ENCODE results near the gene FOXO3.

Gene FOXO3

DNA sequence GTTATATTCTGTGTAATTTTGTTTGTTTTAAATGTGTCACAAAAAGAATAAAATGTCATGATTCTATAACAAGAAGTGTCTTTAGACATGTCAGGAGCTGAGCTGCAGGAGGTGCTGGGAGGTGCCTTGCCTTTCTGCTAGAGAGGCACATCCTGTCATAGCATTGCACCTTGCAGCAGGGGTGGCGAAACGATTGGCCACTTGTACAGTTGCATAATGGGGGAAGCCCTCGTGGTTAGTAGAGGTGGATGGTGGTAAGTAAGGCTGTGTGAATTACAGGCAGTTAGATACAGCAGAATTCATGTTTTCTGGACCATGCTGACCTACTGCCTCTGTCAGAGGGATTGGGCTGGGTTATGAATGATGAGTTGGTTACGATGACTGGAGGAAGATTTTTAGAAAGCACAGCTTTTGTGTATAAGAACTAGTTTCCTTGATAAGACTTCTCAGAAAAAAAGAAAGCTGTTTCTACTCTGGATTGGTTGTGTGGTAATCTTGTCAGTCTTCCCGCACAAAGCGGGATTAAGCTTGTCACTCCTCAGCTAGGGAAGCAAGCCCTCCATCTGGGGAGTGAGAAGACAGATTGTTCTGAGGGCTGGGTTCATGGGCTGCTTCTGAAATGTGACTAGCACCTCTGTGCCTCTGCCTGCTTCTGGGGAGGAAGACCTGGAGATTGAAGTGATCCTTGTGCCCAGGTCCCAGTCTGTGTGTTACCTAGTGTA, 74.9 kb downstream of the FOXO3 start:
- H3K27ac ChIP-seq (ENCODE audit: low read depth, low read length), result no peak overlapping the region

GRCh38 chr6:108637963-108638362, 77.2 kb downstream of the FOXO3 start:
- peaks cover 6% of the 10 kb centered on the region for H3K4me1 ChIP-seq (ENCODE audit: control insufficient read depth, insufficient read depth, low read length)
- no peaks in the 10 kb centered on the region for H3K27me3 ChIP-seq (ENCODE audit: control insufficient read depth, insufficient read depth, low read length)
- H3K9ac ChIP-seq (ENCODE audit: low read length), result no peak overlapping the region
- H3K36me3 ChIP-seq (ENCODE audit: control insufficient read depth, insufficient read depth, low read length), result no peaks in the 10 kb centered on the region
- no peak overlapping the region for H3K4me3 ChIP-seq (ENCODE audit: low read length)
- no peak overlapping the region for H3K27ac ChIP-seq (ENCODE audit: low read depth, low read length)

More for the DNA sequence above, 74.9 kb downstream of the FOXO3 start:
- no peak overlapping the region for H3K9ac ChIP-seq (ENCODE audit: low read length)
- H3K4me3 ChIP-seq (ENCODE audit: low read length), result no peak overlapping the region
- H3K4me1 ChIP-seq (ENCODE audit: control insufficient read depth, insufficient read depth, low read length), result peaks cover 10% of the 10 kb centered on the region
- no peaks in the 10 kb centered on the region for H3K27me3 ChIP-seq (ENCODE audit: control insufficient read depth, insufficient read depth, low read length)
- no peaks in the 10 kb centered on the region for H3K36me3 ChIP-seq (ENCODE audit: control insufficient read depth, insufficient read depth, low read length)

GRCh38 chr6:108638993-108639392, 78.3 kb downstream of the FOXO3 start:
- Histone ChIP-seq H3K4me3 (ENCODE audit: low read length) (no peak overlapping the region), H3K4me1 (ENCODE audit: control insufficient read depth, insufficient read depth, low read length) (peaks cover 6% of the 10 kb centered on the region), H3K9ac (ENCODE audit: low read length) (no peak overlapping the region), H3K27ac (ENCODE audit: low read depth, low read length) (no peak overlapping the region), H3K36me3 (ENCODE audit: control insufficient read depth, insufficient read depth, low read length) (no peaks in the 10 kb centered on the region), H3K27me3 (ENCODE audit: control insufficient read depth, insufficient read depth, low read length) (no peaks in the 10 kb centered on the region)

DNA sequence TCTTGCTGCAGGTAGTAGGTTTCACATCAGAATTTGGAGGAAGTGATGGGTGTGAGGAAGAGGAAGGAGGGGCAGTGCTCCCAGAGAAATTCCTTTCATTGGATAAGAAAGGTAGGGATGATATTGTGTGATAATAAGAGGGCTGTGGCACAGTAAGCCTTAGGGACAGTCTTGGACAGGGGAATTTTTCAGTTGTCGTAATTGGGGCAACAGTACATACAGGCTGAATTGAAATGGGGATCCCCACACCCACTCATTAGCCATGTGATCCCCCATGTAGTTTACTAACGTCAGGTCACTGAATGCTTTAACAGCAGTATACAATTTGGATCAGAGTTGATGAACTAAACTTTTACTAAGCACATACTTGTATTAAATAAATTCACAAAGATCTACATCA, 79.4 kb downstream of the FOXO3 start:
- peaks cover 6% of the 10 kb centered on the region for H3K4me1 ChIP-seq (ENCODE audit: control insufficient read depth, insufficient read depth, low read length)
- no peak overlapping the region for H3K4me3 ChIP-seq (ENCODE audit: low read length)
- no peak overlapping the region for H3K27ac ChIP-seq (ENCODE audit: low read depth, low read length)
- no peaks in the 10 kb centered on the region for H3K27me3 ChIP-seq (ENCODE audit: control insufficient read depth, insufficient read depth, low read length)
- H3K36me3 ChIP-seq (ENCODE audit: control insufficient read depth, insufficient read depth, low read length), result no peaks in the 10 kb centered on the region
- H3K9ac ChIP-seq (ENCODE audit: low read length), result no peak overlapping the region

DNA sequence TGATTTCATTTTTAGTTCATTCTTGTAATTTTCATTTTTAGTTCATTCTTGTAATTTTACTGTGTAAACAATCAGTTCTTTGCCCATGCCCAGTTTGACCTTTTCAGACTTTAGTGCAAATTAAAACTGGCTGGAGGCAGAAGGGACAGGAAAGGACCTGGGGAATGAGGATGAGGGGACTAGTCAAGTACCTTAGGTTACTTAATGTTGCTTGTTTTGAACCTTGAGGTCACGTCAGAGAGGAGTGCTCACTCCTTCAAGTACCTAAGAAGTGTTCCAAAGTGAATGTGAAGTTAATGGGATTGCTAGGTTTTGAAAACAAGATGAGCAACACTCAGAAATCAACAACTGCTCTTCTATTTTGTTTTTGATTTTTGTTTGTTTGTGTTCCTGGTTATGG, 82.5 kb downstream of the FOXO3 start:
- no peaks in the 10 kb centered on the region for H3K27me3 ChIP-seq (ENCODE audit: control insufficient read depth, insufficient read depth, low read length)
- H3K4me3 ChIP-seq (ENCODE audit: low read length), result no peak overlapping the region
- no peaks in the 10 kb centered on the region for H3K36me3 ChIP-seq (ENCODE audit: control insufficient read depth, insufficient read depth, low read length)
- H3K4me1 ChIP-seq (ENCODE audit: control insufficient read depth, insufficient read depth, low read length), result peaks cover 2% of the 10 kb centered on the region
- H3K9ac ChIP-seq (ENCODE audit: low read length), result no peak overlapping the region
- no peak overlapping the region for H3K27ac ChIP-seq (ENCODE audit: low read depth, low read length)

DNA sequence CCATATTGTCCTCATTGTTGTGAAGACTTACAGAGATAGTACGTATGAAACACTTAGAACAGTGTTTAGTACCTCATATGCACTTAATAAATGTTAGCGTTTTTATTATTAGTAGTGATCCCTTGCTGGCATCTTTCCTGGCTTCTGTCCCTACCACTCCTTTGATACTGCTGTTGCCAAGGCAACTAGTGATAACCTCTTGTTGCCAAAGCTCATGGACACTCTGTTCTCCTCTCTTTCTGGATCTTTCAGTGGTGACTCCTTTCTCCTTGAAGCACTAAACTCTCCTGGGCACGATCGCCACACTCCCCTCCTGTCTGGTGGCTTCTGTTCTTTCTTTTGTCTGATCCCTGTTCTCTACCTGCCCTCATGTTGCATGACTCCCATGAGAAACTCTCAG, 83.5 kb downstream of the FOXO3 start:
- Histone ChIP-seq H3K4me1 (ENCODE audit: control insufficient read depth, insufficient read depth, low read length) (peaks cover 2% of the 10 kb centered on the region), H3K4me3 (ENCODE audit: low read length) (no peak overlapping the region), H3K9ac (ENCODE audit: low read length) (no peak overlapping the region), H3K27ac (ENCODE audit: low read depth, low read length) (no peak overlapping the region), H3K27me3 (ENCODE audit: control insufficient read depth, insufficient read depth, low read length) (no peaks in the 10 kb centered on the region), H3K36me3 (ENCODE audit: control insufficient read depth, insufficient read depth, low read length) (no peaks in the 10 kb centered on the region)

- H3K27me3 ChIP-seq (ENCODE audit: control insufficient read depth, insufficient read depth, low read length), result no peaks in the 10 kb centered on the region
- H3K4me3 ChIP-seq (ENCODE audit: low read length), result no peak overlapping the region
- H3K4me1 ChIP-seq (ENCODE audit: control insufficient read depth, insufficient read depth, low read length), result peaks cover 24% of the 10 kb centered on the region
- no peak overlapping the region for H3K27ac ChIP-seq (ENCODE audit: low read depth, low read length)
- H3K36me3 ChIP-seq (ENCODE audit: control insufficient read depth, insufficient read depth, low read length), result no peaks in the 10 kb centered on the region
- H3K9ac ChIP-seq (ENCODE audit: low read length), result no peak overlapping the region
These were observed 87.5 kb downstream of the FOXO3 start for GRCh38 chr6:108648191-108648590.

- Histone ChIP-seq H3K4me1 (ENCODE audit: control insufficient read depth, insufficient read depth, low read length) (peaks cover 39% of the 10 kb centered on the region), H3K4me3 (ENCODE audit: low read length) (no peak overlapping the region), H3K27me3 (ENCODE audit: control insufficient read depth, insufficient read depth, low read length) (no peaks in the 10 kb centered on the region), H3K9ac (ENCODE audit: low read length) (no peak overlapping the region), H3K27ac (ENCODE audit: low read depth, low read length) (peak overlapping the region; percentile 85), H3K36me3 (ENCODE audit: control insufficient read depth, insufficient read depth, low read length) (no peaks in the 10 kb centered on the region)
These were observed 89.6 kb downstream of the FOXO3 start for GRCh38 chr6:108650325-108650724.

DNA sequence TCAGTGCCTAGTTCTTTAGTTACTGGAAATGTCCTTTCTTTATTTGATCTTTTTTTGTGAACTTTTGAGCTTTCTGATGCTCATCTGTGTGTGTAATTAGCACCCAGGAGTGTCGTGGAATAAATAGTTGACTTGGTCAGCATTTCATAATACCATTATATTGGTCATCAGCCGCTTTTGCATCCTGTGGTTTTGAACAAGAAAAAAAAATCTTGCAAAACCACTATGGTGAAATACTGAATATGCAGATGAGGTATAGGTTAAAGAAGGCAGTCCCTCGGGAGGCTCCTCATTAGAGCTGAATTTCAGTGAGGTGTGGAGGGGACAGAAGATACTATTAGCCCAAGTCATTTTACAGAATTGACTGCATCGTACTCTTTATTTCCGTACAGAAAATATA, 90.1 kb downstream of the FOXO3 start:
- Histone ChIP-seq H3K4me3 (ENCODE audit: low read length) (no peak overlapping the region), H3K9ac (ENCODE audit: low read length) (no peak overlapping the region), H3K27ac (ENCODE audit: low read depth, low read length) (peak overlapping the region; percentile 85), H3K4me1 (ENCODE audit: control insufficient read depth, insufficient read depth, low read length) (peaks cover 41% of the 10 kb centered on the region), H3K27me3 (ENCODE audit: control insufficient read depth, insufficient read depth, low read length) (no peaks in the 10 kb centered on the region), H3K36me3 (ENCODE audit: control insufficient read depth, insufficient read depth, low read length) (no peaks in the 10 kb centered on the region)

- peak overlapping the region; percentile 85 for H3K27ac ChIP-seq (ENCODE audit: low read depth, low read length)
- H3K4me1 ChIP-seq (ENCODE audit: control insufficient read depth, insufficient read depth, low read length), result peaks cover 46% of the 10 kb centered on the region
- H3K27me3 ChIP-seq (ENCODE audit: control insufficient read depth, insufficient read depth, low read length), result no peaks in the 10 kb centered on the region
- no peak overlapping the region for H3K4me3 ChIP-seq (ENCODE audit: low read length)
- H3K9ac ChIP-seq (ENCODE audit: low read length), result no peak overlapping the region
- no peaks in the 10 kb centered on the region for H3K36me3 ChIP-seq (ENCODE audit: control insufficient read depth, insufficient read depth, low read length)
These were observed 90.9 kb downstream of the FOXO3 start for GRCh38 chr6:108651340-108652227.

- Histone ChIP-seq H3K9ac (ENCODE audit: low read length) (no peak overlapping the region), H3K27ac (ENCODE audit: low read depth, low read length) (peak overlapping the region; percentile 85)
These were observed 91.7 kb downstream of the FOXO3 start for GRCh38 chr6:108652375-108652774.

GRCh38 chr6:108653949-108654348, 93.2 kb downstream of the FOXO3 start:
- Histone ChIP-seq H3K9ac (ENCODE audit: low read length) (no peak overlapping the region), H3K27me3 (ENCODE audit: control insufficient read depth, insufficient read depth, low read length) (no peaks in the 10 kb centered on the region), H3K27ac (ENCODE audit: low read depth, low read length) (peak overlapping the region; percentile 62), H3K4me1 (ENCODE audit: control insufficient read depth, insufficient read depth, low read length) (peaks cover 51% of the 10 kb centered on the region), H3K4me3 (ENCODE audit: low read length) (no peak overlapping the region), H3K36me3 (ENCODE audit: control insufficient read depth, insufficient read depth, low read length) (no peaks in the 10 kb centered on the region)

More at GRCh38 chr6:108652375-108652774, 91.7 kb downstream of the FOXO3 start:
- Histone ChIP-seq H3K27me3 (ENCODE audit: control insufficient read depth, insufficient read depth, low read length) (no peaks in the 10 kb centered on the region), H3K4me3 (ENCODE audit: low read length) (no peak overlapping the region), H3K36me3 (ENCODE audit: control insufficient read depth, insufficient read depth, low read length) (no peaks in the 10 kb centered on the region), H3K4me1 (ENCODE audit: control insufficient read depth, insufficient read depth, low read length) (peaks cover 51% of the 10 kb centered on the region)

All from rectal smooth muscle tissue (tissue), 1 donor.